ENCODE measurements around the gene ATP5MC2. TPM values are rescaled to one million over a fixed set of nuclear protein-coding genes. Genes with fewer than 3 reads are reported as not detected.
"Not testable (repeated sequence)": the region's sequence is repeated elsewhere in the genome, so short reads cannot be mapped to it uniquely, and the experiment has no call there.

The ATP5MC2 gene
- 623 TPM for total RNA-seq
- long read RNA-seq, transcript ATP5MC2-202 (5 exons, 878 nt) = major isoform, 300 of 414 reads
- long read RNA-seq, transcript ATP5MC2-203 (4 exons, 1,976 nt) = minor isoform, 64 of 414 reads
- long read RNA-seq, partial matches to known transcripts = 20 of 414 reads
- long read RNA-seq, other reads (novel, unspliced or antisense) = 30 of 414 reads

DNA sequence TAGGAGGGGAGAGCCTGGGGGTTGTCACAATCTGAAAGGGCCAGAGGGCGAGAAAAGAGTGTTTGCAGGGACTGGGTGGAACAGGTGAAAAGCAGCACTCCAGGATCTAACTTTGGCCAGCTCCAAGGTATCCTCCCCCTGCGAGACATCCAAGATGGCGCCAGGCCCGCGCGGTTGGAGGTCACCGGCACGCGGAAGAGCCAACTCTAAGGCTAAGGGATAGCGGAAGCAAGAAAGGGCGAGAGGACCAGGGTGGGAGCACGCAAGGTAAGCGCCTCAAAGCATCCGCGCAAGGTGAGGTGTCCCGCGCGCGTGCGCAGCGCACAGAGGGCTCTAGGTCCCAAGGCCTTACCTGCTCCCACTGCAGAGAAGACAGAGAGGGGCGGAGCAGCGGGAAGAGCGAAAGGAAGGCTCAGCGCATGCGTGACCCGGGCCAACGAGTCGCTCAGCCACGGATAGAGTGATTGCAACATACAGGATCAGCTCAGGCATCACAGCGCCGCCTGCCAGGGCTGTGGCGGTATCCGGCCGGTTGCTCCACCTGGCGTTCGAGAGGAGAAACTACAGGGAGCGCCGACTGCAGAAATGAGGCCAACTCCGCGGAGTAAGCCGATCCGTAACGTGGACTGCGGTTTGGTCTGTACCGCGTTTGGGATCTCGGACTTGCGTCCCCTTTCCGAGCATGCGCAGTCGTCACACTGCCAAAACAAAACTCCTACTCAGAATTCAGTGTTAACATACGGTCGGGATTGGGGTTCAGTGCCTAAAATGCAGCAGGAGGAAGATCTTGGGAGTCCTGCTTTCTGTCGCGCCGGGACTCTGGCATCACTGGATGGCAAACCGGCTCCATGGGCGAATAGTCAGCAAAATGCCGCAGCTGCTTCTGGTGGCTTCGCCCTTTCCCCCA lies at the start of gene ATP5MC2:
ATP5MC2 (minus strand) TSS at position 383 of the 907 bp plus-strand sequence. CDS start 3,469 bp downstream, outside the sequence.
- DNase-seq (peak; percentile 98), ATAC-seq (peak; percentile 95)
- intact Hi-C loops (cut with micrococcal nuclease) = loop anchor here (5.0 kb wide), 1 partner anchor 134 kb away; no protein-coding TSS in a partner anchor

DNA sequence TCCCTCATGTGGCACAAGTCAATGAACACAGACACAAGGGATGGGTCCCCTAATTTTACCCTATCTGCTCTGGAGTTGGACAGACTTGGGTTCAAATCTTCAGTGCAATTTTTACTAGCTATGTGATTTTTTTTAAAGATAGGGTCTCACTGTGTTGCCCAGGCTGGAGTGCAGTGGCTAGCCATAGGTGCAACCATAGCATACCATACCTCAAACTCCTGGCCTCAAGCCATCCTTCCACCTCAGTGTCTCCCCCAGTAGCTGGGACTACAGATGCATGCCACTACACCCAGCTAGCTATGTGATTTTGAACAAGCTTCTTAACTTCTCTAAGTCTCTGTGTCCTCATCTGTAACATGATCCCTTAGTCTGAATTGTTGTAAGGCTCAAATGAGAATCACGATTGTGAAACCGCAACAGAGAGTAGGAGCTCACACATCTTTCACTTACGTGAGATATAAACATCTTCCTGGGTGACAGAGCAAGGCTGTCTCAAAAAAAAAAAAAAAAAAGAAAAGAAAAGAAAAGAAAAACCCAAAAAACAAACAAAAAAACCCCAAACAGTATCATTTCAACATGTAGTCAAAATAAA lies 46.7 kb upstream of the ATP5MC2 start:
- DNase-seq (no peak), ATAC-seq (no peak)
- intact Hi-C loops (cut with micrococcal nuclease) = no loop called here

DNA sequence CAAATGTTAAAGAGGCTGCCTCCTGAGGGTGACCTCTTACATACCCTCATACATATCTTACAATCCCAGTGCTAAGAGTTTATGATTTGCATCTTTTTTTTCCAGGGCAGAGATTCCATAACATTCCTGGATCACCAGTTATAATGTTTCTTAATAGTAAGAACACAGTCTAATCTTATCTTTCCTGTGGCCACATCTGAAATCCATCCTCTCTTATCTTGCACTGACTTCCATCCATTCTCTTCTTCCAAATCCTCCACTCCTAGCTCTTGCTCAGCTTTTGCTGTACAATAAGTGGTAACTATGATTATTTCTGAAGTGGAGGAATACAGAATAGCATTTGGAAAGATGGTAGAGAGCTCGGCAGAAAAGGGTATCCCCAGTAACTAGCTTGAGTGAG lies 45.1 kb upstream of the ATP5MC2 start:
- intact Hi-C loops (cut with micrococcal nuclease) = no loop called here
- ATAC-seq (no peak), DNase-seq (no peak)

DNA sequence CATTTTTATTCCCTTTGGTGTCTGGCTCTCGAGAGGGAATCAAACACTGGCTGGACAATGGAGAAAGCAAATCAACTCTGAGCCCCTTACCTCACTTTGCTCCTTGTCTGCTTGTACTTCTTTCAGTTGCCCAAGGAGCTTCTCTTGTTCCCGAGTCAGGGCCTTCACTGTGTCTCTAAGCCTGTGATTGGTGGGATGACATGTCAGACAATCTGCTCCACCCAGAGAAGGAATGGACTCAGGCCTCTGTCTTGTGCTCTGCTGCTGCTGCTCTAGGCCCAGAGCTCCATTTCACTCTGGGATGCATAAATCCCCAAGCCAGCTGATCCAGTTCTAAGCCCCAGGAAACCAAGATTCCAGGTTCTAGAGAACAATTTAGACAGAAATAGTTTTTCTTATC lies 43.8 kb upstream of the ATP5MC2 start:
- ATAC-seq = no peak
- intact Hi-C loops (cut with micrococcal nuclease) = no loop called here
- no peak for DNase-seq

DNA sequence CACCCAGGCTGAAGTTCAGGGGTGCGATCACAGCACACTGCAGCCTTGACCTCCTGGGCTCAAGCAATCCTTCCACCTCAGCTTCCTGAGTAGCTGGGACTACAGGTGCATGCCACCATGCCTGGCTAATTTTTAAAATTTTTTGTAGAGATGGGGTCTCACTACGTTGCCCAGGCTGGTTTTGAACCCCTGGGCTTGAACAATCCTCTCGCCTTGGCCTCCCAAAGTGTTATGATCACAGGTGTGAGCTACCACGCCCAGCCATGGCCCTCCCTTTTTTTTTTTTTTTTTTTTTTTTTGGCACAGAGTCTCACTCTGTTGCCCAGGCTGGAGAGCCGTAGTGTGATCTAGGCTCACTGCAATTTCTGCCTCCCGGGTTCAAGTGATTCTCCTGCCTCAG lies 42.7 kb upstream of the ATP5MC2 start:
- DNase-seq; intact Hi-C loops (cut with micrococcal nuclease); ATAC-seq: not testable (repeated sequence)

DNA sequence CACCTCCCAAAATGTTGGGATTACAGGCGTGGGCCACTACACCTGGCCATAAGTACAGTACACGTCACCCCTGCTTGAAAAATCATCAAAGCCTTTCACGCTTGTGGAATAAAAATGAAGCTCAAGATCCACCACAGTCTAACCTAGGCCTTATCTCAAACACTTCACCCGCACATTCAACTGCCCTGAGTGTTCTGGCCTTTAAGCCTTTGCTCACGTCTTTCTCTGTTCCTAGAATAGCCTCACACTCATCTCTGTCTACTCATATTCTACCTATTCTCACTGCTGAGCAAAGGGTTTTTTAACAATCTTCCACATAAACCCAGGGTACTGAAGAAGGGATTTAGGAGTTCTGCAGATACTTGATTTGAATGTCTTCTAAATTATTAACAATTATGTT lies 41.4 kb upstream of the ATP5MC2 start:
- DNase-seq = no peak
- peak; percentile 93 for ATAC-seq
- intact Hi-C loops (cut with micrococcal nuclease) = no loop called here

DNA sequence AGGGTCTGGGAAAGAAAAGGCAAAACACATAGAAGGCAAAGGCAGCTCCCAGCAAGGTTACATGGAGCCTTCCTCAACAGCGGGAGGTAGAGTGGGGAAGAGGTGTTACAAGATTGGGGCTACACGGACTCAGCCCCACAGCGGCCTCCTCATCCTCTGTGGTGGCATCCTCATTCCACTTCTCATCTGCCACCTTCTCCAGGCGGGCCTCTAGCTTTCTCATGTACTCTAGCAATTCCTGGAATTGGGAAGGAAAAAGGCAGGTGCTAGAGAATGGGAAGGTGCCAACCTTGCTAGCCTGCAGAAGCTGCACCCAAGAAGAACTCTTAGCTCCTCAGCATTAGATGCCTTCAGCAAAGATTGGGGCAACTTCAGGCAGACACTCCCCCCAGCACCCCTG lies 38.1 kb upstream of the ATP5MC2 start:
- intact Hi-C loops (cut with micrococcal nuclease) = no loop called here
- DNase-seq (no peak), ATAC-seq (no peak)

DNA sequence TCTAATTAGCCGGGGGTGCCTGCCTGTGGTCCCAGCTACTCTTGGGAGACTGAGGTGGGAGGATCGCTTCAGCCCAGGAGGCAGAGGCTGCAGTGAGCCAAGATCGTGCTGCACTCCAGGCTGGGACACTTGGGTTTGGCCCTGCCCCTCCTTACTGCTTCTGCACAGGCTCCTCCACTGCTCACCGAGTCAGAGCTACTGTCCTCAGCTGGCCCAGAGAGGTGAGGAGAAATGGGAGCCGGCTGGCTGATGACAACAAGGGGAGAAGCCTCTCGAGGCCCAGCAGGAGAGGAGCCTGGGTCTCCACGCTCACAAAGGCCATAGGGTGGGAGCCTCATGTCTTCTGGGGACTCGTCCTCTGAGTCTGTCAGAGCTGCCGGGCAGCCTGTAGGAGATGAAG lies 37.6 kb upstream of the ATP5MC2 start:
- DNase-seq (no peak), ATAC-seq (no peak)
- intact Hi-C loops (cut with micrococcal nuclease) = no loop called here

DNA sequence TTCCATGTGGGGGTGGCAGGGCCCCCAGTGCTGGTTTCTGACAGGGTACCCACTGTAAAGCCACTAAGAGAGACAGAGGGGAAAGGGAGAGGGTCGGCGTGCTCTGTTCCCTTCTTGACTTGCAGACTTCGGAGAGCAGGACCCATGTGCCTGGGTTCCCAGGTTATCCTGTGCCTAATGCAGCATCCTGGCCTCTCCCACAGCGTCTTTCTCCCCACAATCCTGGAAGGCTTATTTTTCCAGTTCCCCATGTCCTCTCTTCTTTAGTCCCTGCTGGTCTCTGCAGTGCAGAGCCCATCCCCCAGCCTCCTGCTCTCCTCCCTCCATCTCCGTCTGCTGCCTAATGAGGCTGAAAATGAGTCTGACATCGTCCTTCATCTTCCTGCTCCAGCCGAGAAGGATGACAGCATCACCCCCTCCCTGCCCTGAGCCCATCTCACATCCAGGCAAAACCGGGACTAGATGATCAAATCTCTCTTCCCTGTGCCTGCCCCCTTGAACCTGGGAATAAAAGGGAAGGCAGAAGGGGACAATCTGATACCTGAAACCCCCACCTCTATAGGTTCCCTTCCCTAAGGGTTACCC lies 36.3 kb upstream of the ATP5MC2 start:
- ATAC-seq = no peak
- intact Hi-C loops (cut with micrococcal nuclease) = no loop called here

DNA sequence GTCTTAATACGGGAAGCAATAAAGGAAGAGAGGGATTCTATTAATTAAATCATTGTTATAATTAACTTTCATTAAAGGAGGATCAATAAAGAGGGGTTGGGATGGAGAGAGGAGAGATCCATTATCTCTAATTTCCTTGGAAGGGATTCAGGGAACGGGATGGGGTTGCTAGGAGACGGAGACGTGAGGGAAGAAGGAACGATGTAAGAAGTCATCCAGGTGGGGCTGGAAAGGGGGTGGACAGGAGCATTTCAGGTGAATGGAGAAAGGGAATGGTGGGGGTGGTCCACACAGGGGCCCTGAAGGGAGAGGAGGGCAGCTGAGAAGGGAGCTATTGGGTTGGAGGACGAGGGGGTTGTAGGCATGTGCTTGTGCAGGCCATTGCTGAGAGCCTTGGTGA lies 34.2 kb upstream of the ATP5MC2 start:
- ATAC-seq (no peak), DNase-seq (no peak)
- intact Hi-C loops (cut with micrococcal nuclease) = no loop called here

More for the DNA sequence above, 36.3 kb upstream of the ATP5MC2 start:
- DNase-seq = no peak

DNA sequence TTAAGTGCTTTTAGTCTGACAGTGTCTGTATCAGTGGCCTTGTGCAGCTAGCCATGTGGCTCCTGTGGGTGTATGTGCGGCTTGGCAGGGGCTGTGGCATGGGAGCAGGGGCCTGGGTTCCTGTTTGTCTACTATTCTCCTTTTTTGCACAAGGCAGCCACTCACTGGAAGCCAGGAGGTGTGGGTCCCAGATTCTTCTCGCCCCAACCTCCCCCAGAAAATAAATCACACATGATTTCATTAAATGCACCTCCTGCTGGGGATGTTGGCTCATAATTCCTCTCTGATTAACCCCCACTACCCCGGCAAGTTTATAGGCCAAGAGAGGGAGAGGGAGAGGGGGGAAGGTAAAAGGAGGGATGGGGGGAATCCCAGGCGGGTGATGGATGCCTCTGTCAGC lies 33.8 kb upstream of the ATP5MC2 start:
- intact Hi-C loops (cut with micrococcal nuclease) = no loop called here

DNA sequence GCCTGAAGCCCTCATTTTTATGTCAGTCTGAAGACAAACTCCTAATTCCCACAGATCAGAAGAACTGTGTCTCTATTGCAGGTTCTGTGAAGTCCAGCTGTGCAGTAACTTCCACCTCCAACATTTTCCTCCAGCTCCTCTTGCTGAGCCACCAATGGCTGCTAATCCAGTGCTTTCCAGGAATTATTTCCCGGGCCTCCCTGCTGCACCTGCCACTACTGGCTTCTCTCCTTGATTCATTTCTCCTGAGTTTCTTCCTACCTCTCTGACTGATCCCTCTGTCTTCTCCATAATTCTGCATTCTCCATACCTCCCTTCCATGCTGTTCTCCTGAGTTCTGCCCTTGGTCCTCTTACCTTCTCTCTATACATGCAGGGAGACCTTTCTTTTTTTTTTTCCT lies 30.2 kb upstream of the ATP5MC2 start:
- no peak for DNase-seq
- ATAC-seq = no peak
- intact Hi-C loops (cut with micrococcal nuclease) = no loop called here

More for the DNA sequence above, 33.8 kb upstream of the ATP5MC2 start:
- no peak for ATAC-seq
- no peak for DNase-seq

DNA sequence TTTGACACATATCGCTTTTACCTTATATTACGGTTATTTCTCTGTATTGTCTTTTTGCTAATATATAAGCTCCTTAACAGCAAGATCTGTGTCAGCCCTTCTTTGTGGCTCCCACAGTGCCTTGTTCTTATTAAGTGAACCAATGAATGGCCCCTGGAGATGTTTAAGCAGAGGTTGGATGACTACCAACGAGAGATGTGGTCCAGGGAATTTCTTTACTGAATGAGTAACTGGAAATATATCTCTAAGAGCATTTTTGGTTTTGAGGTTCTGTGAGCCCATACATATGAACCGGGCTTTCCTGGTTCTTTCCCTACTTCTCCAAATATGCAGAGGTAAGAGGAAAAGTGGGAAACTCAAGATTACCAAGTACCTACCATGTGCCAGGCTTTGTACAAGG lies 27.9 kb upstream of the ATP5MC2 start:
- DNase-seq (no peak), ATAC-seq (no peak)
- intact Hi-C loops (cut with micrococcal nuclease) = loop anchor here (2.0 kb wide), 1 partner anchor 37 kb away; no protein-coding TSS in a partner anchor

DNA sequence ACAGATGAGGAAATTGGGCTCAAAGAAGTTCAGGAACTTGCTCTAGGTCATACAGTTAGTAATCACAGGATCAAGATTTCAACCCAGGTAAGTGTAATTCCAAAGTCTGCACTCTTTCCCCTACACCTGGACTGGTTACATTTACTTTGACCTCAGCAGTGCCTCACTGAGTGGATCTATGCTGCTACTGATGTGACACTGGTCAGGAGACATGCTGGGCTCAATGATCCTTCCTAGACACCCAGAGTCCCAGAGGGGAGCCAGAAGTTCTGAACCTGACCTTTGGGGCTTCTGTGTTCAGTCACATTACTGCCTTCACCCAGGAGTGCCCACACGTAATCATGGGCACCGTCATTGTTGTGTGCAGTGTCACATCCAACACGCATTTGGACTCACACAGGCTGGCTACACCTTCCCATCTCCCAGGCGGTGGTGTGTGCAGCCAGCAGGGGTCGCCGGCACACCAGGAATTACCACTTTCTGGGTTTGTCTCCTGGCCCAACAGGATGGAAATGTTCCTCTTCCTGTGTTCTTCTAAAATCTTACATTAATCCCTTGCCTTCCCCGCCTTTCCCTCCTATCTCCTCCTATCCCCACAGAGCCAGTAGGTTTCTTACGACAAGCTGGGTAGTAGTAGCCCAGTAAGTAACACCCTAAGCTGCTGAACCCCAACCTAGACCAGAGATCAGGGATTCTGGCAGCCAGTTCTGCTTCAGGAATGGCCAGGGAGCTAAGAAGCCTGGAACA lies 25.8 kb upstream of the ATP5MC2 start:
- intact Hi-C loops (cut with micrococcal nuclease) = loop anchor here (2.0 kb wide), 1 partner anchor 39 kb away; no protein-coding TSS in a partner anchor
- ATAC-seq = peak; percentile 94
- DNase-seq = peak; percentile 89

DNA sequence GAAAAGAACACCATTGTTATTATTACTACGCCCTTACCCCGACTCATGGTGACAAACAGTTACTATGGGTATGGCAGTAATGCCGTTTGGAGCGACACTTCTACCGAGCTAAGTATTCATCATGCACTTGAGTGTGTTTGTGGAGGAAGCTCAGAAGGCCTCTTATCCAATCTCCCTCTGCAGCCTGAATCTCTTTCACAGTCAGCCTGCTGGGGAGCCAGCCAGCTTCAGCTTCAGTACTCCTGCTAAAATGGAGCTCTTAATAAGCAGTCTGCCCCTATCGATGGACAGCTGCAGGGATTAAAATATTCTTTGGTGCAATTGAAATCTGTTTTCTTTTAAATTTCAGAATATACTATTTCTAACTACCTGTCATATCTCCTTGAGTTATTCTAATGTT lies 24.7 kb upstream of the ATP5MC2 start:
- DNase-seq (no peak), ATAC-seq (no peak)
- intact Hi-C loops (cut with micrococcal nuclease) = no loop called here

DNA sequence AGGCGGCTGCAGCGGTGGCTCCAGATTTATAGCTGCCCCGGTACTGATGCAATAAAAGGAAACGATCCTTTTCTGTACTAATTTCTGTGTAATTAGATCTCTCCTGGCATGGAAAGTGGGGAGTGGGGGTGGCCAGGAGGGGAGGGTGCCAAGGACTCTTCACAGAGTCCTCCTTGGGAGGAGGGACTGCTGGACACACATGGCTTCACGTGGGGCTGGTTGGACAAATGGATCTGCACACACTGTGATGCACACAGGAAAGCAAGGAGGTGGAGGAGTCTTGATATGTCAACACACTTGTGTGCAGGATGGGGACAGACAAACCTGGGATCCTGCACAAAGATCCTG lies 23.8 kb upstream of the ATP5MC2 start:
- ATAC-seq (no peak), DNase-seq (no peak)
- intact Hi-C loops (cut with micrococcal nuclease) = no loop called here

DNA sequence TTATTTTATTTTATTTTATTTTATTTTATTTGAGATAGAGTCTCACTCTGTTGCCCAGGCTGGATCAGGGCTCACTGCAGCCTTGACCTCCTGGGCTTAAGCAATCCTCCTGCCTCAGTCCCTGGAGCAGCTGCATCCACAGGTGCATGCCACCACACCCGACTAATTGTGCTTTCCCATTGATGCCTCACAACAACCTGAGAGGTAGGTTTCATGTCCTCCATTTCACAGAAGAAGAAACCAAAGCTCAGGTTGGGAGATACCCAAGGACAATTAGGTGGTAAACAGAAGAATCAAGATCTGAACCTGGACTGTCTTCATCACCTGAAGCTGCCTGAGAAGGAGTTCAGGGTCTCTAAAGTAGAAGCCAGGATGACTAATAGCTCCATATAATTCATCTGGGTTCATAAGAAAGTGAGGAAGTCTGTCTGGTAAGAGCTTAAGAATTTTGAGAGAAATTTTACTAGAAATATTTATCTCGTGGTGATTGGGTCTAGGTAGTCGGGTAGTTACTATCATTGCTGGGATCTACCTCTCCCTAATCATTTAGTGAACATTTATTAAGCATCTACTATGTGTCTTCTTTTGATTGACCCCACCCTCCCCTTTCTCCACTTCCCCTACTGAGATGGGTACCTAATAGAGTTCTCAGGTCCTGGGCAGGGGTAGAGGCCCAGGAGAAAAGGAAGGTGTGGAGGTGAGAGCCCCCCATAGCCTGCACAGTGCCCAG lies 23.2 kb upstream of the ATP5MC2 start:
- intact Hi-C loops (cut with micrococcal nuclease) = no loop called here
- ATAC-seq (no peak), DNase-seq (no peak)

DNA sequence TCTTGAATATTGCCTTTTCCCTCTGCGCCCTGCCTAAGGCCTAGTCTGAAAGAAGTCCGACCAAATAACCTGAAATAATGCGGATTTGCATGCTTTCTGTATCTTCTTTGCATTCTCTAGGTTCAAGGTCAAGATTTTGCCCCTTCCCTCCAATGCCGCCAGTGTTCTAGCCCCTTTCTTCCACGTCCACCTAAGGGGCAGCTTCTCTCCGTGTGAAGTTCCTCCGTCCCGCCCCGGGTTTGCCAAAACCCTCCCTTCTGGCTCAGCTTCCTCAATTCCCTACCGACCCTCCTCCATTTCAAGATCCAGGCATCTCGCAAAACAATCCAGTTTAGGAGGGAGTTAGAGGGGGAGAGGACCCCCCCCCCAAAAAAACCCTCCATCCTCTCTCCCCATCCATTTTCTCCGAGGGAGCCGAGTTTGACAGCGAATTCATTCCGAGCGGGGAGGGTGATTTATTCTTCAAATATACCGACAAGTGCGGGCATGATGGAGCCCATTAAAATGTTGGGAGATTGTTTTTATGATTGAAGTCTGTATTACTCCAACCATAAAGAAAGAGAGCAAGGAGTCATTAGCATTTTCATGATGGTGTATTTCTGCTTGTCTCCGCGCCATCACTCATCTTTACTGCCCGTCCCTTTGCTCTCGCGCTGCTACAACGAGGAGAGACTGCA lies 20.9 kb upstream of the ATP5MC2 start:
- ATAC-seq = peak; percentile 16
- intact Hi-C loops (cut with micrococcal nuclease) = no loop called here
- DNase-seq = no peak
